Testis (tissue), 2 donors: ENCODE results near the gene EPHA4.

Experiments
- POLR2A ChIP-seq: fragments of 450-650 bp; IDR thresholded peaks from one replicate; pipeline ENCODE4 v1.6.1; 2017; ENCODE audit warnings: antibody characterized with exemption, mild to moderate bottlenecking, moderate library complexity
- TF ChIP-seq, protein P1 (sequence below), 3 experiments: fragments of 450-650 bp in 2 of 3; fragments of 200-600 bp in 1 of 3; sonication (generic) in 1 of 3; IDR thresholded peaks; one replicate each; pipeline ENCODE4 v1.5.1; 2016 to 2019; ENCODE audit warnings: antibody characterized with exemption in 3 of 3, mild to moderate bottlenecking in 2 of 3, moderate library complexity in 1 of 3

DNA sequence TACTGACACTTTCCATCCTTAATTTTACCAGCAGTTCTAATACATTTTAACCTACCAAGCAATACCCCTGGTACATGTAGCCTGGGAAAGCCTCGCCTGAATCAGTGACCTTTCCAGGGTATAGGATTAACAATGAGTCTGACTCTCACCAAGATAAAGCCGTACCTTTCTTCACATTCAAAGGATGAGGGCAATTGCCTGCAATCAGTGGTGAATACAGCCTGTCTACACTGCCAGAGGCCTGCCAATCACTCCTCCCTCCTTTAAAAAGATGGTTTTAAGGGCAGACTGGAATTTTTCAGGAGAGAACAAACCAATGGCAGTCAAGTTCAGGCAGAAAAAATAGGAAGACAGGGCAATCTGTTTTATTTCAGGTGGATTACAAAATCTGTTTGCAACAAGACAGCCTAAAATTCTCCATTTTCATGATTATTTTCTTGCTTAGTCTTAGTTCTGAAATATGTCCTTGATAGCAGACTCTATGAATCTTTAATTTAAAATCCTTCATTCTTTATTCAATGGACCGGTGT, 4.8 kb downstream of the EPHA4 start:
- TF ChIP-seq, protein P1, sequence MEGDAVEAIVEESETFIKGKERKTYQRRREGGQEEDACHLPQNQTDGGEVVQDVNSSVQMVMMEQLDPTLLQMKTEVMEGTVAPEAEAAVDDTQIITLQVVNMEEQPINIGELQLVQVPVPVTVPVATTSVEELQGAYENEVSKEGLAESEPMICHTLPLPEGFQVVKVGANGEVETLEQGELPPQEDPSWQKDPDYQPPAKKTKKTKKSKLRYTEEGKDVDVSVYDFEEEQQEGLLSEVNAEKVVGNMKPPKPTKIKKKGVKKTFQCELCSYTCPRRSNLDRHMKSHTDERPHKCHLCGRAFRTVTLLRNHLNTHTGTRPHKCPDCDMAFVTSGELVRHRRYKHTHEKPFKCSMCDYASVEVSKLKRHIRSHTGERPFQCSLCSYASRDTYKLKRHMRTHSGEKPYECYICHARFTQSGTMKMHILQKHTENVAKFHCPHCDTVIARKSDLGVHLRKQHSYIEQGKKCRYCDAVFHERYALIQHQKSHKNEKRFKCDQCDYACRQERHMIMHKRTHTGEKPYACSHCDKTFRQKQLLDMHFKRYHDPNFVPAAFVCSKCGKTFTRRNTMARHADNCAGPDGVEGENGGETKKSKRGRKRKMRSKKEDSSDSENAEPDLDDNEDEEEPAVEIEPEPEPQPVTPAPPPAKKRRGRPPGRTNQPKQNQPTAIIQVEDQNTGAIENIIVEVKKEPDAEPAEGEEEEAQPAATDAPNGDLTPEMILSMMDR (IDR thresholded peaks at IDR 0.05) = no peak
- TF ChIP-seq POLR2A = no peak
